GM21786 (cell line): ENCODE measurements around the gene ATP1A4.

Experiments
- ATAC-seq: cut with Tn5 transposase; IDR thresholded peaks from one replicate; pipeline ENCODE4 v1.9.1; 2021; ENCODE audit not compliant: unreplicated experiment

The ATP1A4 gene

DNA sequence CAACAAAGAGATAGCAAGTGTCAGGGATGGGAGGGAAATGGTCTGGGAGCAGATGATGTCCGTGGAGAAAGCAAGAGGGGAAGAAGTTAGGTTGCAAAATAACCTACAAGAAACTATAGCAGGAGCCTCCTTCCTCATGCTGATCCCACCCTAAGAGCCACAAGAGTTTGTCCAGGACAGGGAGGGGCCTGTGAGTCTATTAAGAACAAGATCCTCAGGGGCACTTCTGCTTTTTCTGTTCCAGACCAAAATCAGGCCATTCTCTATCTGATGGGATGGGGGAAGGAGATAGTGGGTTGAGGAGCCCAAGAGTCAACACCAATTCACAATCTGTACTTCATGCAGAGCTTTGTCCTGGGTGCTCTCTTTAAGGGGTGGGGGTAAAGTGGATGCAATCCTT lies 7.7 kb upstream of the ATP1A4 start:
- ATAC-seq: no peak

DNA sequence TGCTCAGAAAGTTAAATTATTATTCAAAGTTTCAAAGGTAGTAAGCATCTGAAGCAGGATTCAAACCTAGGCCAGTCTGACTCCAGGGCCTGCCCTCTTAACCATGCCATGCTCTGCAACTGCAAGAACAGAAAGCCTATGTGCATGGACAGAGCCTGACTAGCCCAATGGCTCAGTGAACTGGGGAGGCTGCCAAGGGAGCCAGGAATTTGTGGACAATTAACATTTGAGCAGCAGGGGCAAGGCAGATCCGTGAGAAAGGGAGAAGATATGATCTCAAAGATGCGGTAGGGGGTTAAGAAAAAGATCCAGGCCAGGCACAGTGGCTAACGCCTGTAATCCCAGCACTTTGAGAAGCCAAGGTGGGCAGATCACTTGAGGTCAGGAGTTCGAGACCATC lies 6.5 kb upstream of the ATP1A4 start:
- ATAC-seq: no peak

DNA sequence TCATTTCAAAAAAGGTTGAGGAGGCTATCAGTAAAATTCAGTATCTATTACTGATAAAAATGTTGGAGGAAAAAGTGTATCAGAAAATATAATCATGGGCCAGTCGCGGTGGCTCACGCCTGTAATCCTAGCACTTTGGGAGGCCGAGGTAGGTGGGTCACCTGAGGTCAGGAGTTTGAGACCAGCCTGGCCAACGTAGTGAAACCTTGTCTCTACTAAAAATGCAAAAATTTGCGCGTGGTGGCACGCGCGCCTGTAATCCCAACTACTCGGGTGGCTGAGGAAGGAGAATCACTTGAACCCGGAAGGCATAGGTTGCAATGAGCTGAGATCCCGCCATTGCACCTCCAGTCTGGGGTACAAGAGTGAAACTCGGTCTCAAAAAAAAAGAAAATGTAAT lies 5.3 kb upstream of the ATP1A4 start:
- ATAC-seq: no peak

DNA sequence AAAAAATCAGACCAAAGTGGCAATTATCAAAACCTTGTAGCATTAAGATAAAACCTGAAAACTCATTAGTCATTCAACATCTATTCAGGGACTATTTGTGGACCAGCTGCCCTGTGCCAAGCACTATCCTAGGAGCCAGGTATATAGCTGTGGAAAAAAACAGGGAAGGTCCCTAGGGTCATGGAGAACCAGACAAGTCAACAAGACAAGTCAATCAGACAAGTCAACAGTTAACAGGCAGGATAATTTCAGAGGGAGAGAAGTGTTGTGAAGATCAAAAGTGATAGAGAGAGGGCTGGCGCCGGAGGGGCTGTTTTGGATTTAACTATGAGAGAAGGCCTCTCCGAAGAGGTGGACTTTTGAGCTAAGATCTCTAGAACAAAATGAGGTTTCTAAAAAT lies 3.3 kb upstream of the ATP1A4 start:
- ATAC-seq: no peak

DNA sequence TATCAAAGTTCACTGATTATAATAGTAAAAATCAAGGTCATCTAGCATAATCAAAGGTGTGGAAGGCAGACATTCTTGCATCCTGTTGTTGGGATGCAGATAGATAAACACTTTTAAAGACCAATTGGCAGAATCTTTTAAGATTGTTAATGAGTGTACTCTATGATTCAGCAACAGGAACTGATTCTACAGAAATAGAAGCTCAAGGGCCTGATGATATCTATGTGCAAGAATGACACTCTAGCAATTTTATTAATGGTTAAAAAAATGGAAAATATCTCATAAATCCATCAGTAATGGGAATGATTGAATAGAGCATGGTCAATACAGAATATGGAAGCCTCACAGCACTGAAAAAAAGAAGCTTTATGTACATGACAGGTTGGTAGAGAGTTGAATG lies 2.2 kb upstream of the ATP1A4 start:
- no peak for ATAC-seq

DNA sequence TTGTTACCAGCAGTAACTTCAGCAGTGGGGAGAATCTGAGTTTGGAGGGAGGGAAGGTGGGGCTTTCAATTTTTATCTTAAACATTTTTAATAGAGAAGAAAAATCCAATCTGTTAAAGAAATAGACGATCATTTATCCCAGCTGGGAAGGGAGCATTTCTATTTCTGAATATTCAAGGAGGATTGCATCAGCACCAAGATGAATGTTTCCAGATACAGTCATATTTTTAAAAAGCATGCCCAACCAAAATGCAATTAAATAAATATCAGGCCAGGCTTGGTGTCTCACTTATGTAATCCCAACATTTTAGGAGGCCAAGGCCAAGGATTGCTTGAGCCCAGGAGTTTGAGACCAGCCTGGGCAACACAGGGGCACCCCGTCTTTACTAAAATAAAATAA lies 1.7 kb upstream of the ATP1A4 start:
- ATAC-seq: no peak

DNA sequence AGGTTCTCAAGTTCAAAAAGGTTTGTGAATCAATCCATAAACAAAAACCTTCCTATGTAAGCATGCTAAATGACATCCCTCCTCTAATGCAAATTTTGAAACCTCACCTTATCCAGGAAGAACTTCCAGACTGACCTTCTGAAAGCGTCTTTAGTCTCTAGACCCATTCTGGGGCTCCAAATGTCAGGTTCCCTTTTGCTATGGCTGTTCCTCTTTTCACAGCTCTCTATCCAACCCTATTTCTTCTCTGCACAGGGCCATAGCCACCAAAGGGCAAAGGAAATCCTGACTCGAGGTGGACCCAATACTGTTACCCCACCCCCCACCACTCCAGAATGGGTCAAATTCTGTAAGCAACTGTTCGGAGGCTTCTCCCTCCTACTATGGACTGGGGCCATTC lies 3.4 kb downstream of the ATP1A4 start:
- no peak for ATAC-seq

DNA sequence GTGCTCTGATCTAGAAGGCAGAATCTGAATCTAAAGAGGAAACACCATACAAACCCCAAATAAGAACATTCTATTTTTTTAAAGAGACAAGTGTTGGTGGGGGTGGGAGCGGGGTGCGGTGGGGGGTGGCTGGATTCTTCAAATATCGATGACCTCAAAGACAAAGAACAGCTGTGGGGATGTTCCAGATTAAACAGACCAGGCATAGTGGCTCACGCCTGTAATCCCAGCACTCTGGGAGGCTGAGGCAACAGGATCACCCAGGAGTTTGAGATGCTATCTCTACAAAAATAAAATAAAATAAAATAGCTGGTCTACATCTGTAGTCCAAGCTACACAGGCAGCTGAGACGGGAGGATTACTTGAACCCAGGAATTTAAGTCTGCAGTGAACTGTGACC lies 5.0 kb downstream of the ATP1A4 start:
- ATAC-seq: no peak

DNA sequence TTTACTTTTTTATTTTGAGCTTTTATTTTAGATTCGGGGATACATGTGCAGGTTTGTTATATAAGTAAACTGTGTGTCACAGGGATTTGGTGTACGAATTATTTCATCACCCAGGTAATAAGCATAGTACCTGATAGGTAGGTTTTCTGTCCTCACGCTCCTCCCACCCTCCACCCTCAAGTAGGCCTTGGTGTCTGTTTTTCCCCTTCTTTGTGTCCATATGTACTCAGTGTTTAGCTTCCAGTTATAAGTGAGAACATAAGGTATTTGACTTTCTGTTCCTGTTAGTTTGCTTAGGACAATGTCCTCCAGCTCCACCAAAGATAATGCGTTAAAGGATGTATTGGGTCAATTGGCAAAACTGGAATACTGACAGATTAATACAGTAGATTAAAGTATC lies 5.8 kb downstream of the ATP1A4 start:
- no peak for ATAC-seq

DNA sequence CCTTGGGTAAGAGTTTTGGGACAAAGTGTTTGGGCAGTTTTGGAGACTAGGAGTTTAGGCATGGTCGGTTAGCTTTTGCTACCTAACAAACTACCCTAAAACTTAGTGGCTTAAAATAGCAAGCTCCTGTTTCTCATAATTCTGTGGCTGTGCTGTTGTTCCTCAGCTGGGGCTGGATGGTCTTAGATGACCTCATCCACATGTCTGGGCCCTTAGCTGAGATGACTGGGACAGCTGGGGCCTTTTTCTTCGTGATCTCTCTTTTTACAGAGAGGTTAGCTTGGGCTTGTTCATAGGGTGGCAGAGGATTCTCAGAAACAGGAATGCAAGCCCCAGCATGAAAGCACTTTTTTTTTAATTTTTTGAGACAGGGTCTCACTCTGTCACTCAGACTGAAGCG lies 6.6 kb downstream of the ATP1A4 start:
- ATAC-seq: no peak

DNA sequence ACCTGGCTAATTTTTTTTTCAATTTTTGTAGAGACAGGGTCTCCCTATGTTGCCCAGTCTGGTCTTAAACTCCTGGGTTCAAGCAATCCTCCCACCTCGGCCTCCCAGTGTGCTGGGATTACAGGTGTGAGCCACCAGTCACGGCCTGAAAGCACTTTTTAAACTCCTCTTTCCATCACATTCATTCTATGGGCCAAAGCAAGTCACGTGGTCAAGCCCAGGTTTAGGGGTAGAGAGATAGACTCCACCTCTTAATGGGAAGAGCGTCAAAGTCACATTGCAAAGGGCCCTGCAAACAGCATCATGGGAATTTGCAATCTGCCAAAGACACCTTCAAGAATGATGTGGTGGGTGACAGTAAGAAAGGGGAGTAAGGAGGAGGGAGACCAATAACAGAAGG lies 7.1 kb downstream of the ATP1A4 start:
- ATAC-seq: no peak

DNA sequence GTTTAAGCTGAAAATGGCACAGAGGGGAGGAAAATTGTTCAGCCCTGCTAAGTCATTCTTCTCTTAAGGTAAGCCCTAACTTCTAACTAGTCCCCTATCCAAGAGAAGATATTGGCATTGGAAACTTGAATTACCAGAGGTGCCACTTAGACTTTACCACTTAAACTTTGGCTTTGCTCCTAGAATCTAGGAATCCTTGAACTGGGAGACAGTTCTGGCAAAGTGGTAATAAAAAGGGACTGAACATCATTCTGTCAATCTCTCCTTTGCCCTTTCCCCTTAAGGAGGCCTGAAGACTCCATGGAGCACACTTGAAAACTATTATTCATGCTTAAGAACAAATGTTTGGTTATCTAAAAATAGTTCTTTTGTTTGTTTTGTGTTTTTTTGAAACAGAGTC lies 8.4 kb downstream of the ATP1A4 start:
- ATAC-seq: no peak

DNA sequence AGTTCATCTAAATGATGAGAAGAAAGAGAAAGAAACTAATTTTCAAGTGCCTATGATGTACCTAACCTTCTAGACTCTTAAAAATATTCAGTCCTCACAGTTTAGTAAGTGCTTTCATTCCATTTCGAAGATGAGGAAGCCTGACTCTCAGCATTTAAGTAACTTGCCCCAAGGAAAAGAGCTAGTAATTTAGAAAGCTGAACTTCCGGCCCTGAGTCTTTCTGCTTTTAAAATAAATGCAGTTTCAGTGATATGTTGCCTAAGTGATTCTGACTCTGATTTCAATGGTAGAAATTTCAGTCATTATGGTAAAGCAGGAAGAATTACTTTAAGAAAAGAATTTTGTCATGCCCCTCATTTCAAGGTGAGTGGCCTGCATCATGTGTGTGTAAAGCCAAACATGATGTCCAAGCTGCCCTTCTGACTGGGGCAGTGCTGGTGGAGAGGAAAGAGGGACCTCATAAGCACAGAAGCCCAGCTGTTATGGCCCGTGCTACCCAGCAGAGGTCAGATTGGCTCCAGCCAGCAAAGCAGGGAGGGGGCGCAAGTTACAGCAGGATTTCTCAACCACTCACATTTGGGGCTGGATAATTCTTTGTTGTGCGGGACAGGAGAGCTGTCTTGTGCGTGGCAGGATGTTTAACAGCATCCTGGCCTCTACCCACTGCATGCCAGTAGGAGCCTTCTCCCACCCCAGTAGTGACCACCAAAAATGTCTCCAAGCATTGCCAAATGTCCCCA lies 10.7 kb downstream of the ATP1A4 start:
- no peak for ATAC-seq

DNA sequence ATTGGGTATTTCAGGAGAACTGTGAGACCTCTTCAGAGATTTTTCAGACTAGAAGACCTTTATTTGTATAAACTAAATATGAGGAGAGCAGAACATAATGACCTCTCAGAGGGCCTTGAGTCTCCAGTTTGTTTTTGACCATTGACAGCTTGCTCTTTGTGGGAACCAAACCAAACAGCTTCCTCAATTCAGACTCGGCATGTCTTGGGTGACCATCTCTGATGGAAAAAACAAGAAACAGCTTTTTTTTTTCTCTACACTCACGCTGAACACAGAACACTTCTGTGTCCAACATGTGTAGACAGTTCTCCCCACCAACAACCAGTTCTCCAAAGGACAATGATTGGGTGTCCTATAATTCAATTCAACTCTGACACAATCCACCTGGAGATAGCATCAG lies 11.5 kb downstream of the ATP1A4 start:
- ATAC-seq: no peak

DNA sequence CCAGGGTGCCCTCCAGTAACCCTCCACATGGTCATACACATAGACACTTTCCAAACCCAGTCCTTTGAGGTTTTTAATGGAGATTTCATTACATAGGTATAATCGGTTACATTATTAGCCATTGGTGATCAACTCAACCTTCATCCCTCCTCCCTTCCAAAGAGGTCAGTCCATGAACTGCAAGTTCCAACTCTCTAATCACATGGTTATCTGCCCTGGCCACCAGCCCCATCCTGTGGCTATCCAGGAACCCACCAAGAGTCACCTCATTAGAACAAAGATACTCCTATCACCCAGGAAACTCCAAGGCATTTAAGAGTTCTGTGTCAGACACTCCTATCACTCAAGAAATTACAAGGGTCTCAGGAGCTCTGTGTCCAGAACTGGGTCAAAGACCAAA lies 12.2 kb downstream of the ATP1A4 start:
- ATAC-seq: no peak

DNA sequence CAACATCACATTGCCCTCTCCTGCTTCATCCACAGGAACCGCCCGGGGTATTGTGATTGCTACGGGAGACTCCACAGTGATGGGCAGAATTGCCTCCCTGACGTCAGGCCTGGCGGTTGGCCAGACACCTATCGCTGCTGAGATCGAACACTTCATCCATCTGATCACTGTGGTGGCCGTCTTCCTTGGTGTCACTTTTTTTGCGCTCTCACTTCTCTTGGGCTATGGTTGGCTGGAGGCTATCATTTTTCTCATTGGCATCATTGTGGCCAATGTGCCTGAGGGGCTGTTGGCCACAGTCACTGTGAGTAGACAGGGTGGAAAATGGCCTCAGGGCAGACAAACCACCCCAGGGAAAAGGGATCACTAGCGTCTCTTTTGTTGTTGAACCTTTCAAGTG lies 12.7 kb downstream of the ATP1A4 start:
- ATAC-seq: no peak

DNA sequence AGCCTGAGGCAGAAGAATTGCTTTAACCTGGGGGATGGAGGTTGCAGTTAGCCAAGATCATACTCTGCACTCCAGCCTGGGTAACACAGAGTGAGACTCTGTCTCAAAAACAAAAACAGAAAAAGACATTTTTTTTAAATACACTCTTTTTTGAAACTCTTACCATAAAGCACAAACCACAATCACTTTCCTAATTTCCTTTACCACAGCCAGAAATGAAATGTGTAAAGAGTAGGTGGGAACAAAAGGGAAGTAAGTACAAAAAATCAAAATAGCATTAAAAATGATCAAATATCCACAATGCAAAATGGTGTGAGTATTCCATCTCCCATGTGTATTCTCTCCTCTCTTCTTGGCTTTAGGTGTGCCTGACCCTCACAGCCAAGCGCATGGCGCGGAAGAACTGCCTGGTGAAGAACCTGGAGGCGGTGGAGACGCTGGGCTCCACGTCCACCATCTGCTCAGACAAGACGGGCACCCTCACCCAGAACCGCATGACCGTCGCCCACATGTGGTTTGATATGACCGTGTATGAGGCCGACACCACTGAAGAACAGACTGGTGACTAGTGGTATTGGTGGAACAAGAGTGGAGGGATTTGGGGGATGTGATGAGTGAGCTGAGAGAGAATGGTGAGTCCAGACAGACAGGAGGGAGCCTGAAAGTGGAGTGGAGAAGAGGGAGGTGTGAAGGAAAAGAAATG lies 14.9 kb downstream of the ATP1A4 start:
- ATAC-seq: no peak

DNA sequence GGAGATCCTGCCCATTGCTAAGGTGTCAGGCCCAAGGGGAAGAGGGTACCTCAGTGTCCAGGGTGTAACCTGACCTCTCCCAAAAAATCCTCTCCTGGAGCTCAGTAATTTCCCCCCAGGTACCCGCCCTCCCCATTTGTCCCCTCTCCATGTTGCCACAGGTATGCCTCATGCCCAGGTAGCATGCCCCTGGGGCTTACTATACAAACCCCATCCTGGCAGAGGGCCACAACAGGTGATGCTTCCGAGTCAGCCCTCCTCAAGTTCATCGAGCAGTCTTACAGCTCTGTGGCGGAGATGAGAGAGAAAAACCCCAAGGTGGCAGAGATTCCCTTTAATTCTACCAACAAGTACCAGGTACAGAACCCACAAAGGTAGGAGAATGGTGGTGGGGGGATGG lies 15.7 kb downstream of the ATP1A4 start:
- ATAC-seq: no peak

DNA sequence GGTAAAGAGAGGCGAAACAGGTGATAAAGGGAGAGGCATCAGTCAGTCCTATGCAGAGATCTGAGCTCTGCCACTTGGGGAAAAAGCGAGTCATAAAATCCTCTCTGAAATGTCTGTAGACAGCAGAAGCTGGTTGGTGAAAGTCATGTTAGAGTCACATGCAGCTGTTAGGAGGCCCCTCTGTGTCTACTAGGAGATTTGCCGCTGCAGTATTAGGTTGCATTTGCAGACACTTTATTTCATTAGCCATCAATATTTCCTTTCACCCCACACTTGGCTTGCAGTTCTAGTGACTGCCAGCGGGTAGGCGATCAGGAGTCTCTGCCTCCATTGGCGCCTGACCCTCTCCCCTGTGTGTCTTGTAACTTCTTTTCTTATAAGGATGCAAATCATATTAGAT lies 16.2 kb downstream of the ATP1A4 start:
- no peak for ATAC-seq

DNA sequence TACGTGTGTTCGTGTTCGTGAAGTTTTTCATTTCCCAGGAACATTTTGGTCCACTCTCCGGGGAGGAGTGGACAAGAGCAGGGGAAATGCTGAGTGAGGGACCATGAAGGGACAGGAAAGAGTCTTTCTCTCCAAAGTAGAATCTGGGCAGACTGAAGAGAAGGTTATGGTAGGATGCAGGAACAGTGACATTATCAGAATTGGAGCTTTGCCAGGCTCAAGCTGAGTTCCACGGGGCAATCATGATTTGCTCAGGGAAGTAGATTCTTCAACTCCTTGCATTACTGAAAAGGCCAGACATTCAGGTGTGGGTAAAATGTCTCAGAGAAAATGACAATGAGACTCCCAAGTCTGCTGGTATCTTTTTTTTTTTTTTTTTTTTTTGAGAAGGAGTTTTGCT lies 16.6 kb downstream of the ATP1A4 start:
- no peak for ATAC-seq

DNA sequence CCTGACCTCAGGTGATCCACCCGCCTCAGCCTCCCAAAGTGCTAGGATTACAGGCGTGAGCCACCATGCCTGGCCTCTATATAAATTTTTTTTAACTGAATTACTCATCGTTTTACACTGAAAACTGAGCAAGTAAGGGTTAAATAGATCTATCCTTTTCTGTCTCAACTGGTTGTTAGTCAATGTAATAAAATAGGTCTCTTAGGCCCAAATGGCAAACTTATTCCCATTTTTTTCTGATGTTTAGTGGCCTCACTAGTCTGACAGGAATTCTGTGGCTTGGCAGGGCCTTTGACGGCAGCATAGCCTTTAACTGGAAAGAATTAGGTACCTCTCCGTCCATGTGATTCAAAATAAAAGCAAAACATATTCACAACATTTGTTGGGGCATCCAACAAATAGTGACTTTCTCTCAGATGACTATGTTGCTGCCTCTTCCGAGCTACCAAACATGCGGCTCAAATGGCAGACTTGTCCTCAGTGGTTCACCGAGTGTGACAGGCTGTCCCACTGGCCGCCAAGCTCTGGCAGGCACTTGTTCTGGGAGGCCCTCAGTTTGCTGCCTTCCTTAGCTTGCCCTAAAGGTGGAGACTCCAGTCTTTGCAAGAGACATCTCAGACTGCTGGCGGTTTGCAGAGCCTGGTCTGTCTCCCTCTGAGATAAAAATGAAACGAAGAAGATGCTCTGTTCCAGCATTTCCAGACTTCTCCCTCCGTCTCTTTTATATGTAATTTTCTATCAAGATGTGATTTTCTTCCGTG lies 17.4 kb downstream of the ATP1A4 start:
- no peak for ATAC-seq
